Measurements from ENCODE around the gene TMEM164. TPM values are rescaled to one million over a fixed set of nuclear protein-coding genes. Genes with fewer than 3 reads are reported as not detected.

TMEM164 gene
- polyA plus RNA-seq, 1 donor (not counting 4 experiments of a cell fraction or from before 2014, with no cell fraction given): 15.3 TPM

GRCh38 chrX:110060846-110061537 lies 58.1 kb downstream of the TMEM164 start:
- H3K4me3 ChIP-seq (ENCODE audit: control insufficient read depth in 2 of 3, extremely low read depth in 1 of 3, insufficient read depth in 2 of 3, low read depth in 1 of 3, low read length in 3 of 3): no peak overlapping the region
- no peaks in the 10 kb centered on the region for H3K36me3 ChIP-seq (ENCODE audit: control insufficient read depth in 2 of 2, extremely low read depth in 1 of 2, insufficient read depth in 2 of 2, low read length in 2 of 2)
- no peaks in the 10 kb centered on the region for H3K27me3 ChIP-seq (ENCODE audit: control insufficient read depth, extremely low read depth, insufficient read depth, low read length)
- no peak for FAIRE-seq
- H4K20me1 ChIP-seq (ENCODE audit: control insufficient read depth, extremely low read depth, insufficient read depth, low read length): no peaks in the 10 kb centered on the region
- no peak overlapping the region for H3K27ac ChIP-seq (ENCODE audit: control insufficient read depth, insufficient read depth, low read length)
- no peak for DNase-seq (ENCODE audit: low read depth, low spot score)
- H3K4me1 ChIP-seq (ENCODE audit: control insufficient read depth, extremely low read depth, insufficient read depth, low read length): no peaks in the 10 kb centered on the region
- H3K4me2 ChIP-seq (ENCODE audit: control insufficient read depth, extremely low read depth, insufficient read depth, low read depth, low read length): no peak overlapping the region
- no peak overlapping the region for H2AFZ ChIP-seq (ENCODE audit: control insufficient read depth, low read length)
- no peaks in the 10 kb centered on the region for H3K9me3 ChIP-seq (ENCODE audit: control insufficient read depth, low read depth, low read length)
- no peaks in the 10 kb centered on the region for H3K9me1 ChIP-seq (ENCODE audit: control insufficient read depth, extremely low read depth, insufficient read depth, low read length)
- no peak overlapping the region for H3K9ac ChIP-seq (ENCODE audit: control insufficient read depth, extremely low read depth, insufficient read depth, low read length)
- dilution Hi-C loops (cut with MboI; ENCODE audit: extremely low pct_ligation_motif_present, low sequenced_read_pairs): no loop called here
- no peaks in the 10 kb centered on the region for H3K79me2 ChIP-seq (ENCODE audit: control insufficient read depth, insufficient read depth, low read length)
- TF ChIP-seq EZH2 (IDR thresholded peaks at IDR 0.05; ENCODE audit: low read length) (no peak), CTCF (optimal IDR thresholded peaks at IDR 0.05 in 1 of 3, IDR thresholded peaks at IDR 0.05 in 1 of 3, conservative IDR thresholded peaks at IDR 0.05 in 1 of 3; ENCODE audit: extremely low read depth in 1 of 3, insufficient read depth in 2 of 3, low read length in 3 of 3) (no peak)

- H3K27me3 ChIP-seq (ENCODE audit: control insufficient read depth, extremely low read depth, insufficient read depth, low read length): no peaks in the 10 kb centered on the region
- no peak overlapping the region for H3K4me3 ChIP-seq (ENCODE audit: control insufficient read depth in 2 of 3, extremely low read depth in 1 of 3, insufficient read depth in 2 of 3, low read depth in 1 of 3, low read length in 3 of 3)
- H3K4me2 ChIP-seq (ENCODE audit: control insufficient read depth, extremely low read depth, insufficient read depth, low read depth, low read length): no peak overlapping the region
- H3K9me3 ChIP-seq (ENCODE audit: control insufficient read depth, low read depth, low read length): no peaks in the 10 kb centered on the region
- no peaks in the 10 kb centered on the region for H3K79me2 ChIP-seq (ENCODE audit: control insufficient read depth, insufficient read depth, low read length)
- H2AFZ ChIP-seq (ENCODE audit: control insufficient read depth, low read length): no peak overlapping the region
- dilution Hi-C loops (cut with MboI; ENCODE audit: extremely low pct_ligation_motif_present, low sequenced_read_pairs): no loop called here
- H3K36me3 ChIP-seq (ENCODE audit: control insufficient read depth in 2 of 2, extremely low read depth in 1 of 2, insufficient read depth in 2 of 2, low read length in 2 of 2): no peaks in the 10 kb centered on the region
- FAIRE-seq (no peak), DNase-seq (ENCODE audit: low read depth, low spot score) (no peak)
- H3K4me1 ChIP-seq (ENCODE audit: control insufficient read depth, extremely low read depth, insufficient read depth, low read length): no peaks in the 10 kb centered on the region
- H4K20me1 ChIP-seq (ENCODE audit: control insufficient read depth, extremely low read depth, insufficient read depth, low read length): no peaks in the 10 kb centered on the region
- TF ChIP-seq EZH2 (IDR thresholded peaks at IDR 0.05; ENCODE audit: low read length) (no peak), CTCF (optimal IDR thresholded peaks at IDR 0.05 in 1 of 3, IDR thresholded peaks at IDR 0.05 in 1 of 3, conservative IDR thresholded peaks at IDR 0.05 in 1 of 3; ENCODE audit: extremely low read depth in 1 of 3, insufficient read depth in 2 of 3, low read length in 3 of 3) (no peak)
- H3K27ac ChIP-seq (ENCODE audit: control insufficient read depth, insufficient read depth, low read length): no peak overlapping the region
- no peak overlapping the region for H3K9ac ChIP-seq (ENCODE audit: control insufficient read depth, extremely low read depth, insufficient read depth, low read length)
- no peaks in the 10 kb centered on the region for H3K9me1 ChIP-seq (ENCODE audit: control insufficient read depth, extremely low read depth, insufficient read depth, low read length)
Observed at GRCh38 chrX:110062919-110063318, 60.0 kb downstream of the TMEM164 start.
